Endodermal cell (in vitro differentiated cells): ENCODE data around the gene SLC9A3. TPM values are rescaled to one million over a fixed set of nuclear protein-coding genes. Genes with fewer than 3 reads are reported as not detected.
A peak's percentile ranks its signal among the peaks of the same experiment; 100 is the strongest.

ENCODE experiments used
- DNase-seq: peaks from one replicate; pipeline ENCODE4 v3.0.0-alpha.2; 2017
- H3K27ac ChIP-seq: 2 replicates; pipeline ENCODE4 v1.5.1; 2013; ENCODE audit warnings: mild to moderate bottlenecking, low read depth, low read length, moderate library complexity
- H3K27me3 ChIP-seq: 2 replicates; pipeline ENCODE4 v1.6.1; 2013; ENCODE audit warnings: mild to moderate bottlenecking, low read length, moderate library complexity; ENCODE audit not compliant: insufficient read depth, control insufficient read depth, poor library complexity, severe bottlenecking
- H3K36me3 ChIP-seq: 2 replicates; pipeline ENCODE4 v1.7.0; 2013; ENCODE audit warnings: mild to moderate bottlenecking, low read length, moderate library complexity; ENCODE audit not compliant: control insufficient read depth, insufficient read depth
- H3K4me1 ChIP-seq: one replicate; pipeline ENCODE4 v1.7.0; 2013; ENCODE audit warnings: low read length; ENCODE audit not compliant: control insufficient read depth, insufficient read depth
- H3K4me3 ChIP-seq: 2 replicates; pipeline ENCODE4 v1.5.1; 2013; ENCODE audit warnings: mild to moderate bottlenecking, low read length, moderate library complexity
- H3K9ac ChIP-seq: 2 replicates; pipeline ENCODE4 v1.6.1; 2013; ENCODE audit warnings: mild to moderate bottlenecking, low read length, moderate library complexity; ENCODE audit not compliant: poor library complexity, severe bottlenecking; ENCODE audit errors: extremely low read depth
- H3K9me3 ChIP-seq: 2 replicates; pipeline ENCODE4 v1.6.1; 2013; ENCODE audit warnings: mild to moderate bottlenecking, low read length, moderate library complexity; ENCODE audit not compliant: control insufficient read depth
- H3K27ac Mint-ChIP-seq: 2 replicates; pipeline ENCODE4 v1.8.0; 2020; ENCODE audit warnings: mixed read lengths
- H3K27me3 Mint-ChIP-seq: 2 replicates; pipeline ENCODE4 v1.8.0; 2021; ENCODE audit warnings: mild to moderate bottlenecking, mixed read lengths; ENCODE audit not compliant: insufficient read depth
- H3K36me3 Mint-ChIP-seq: 2 replicates; pipeline ENCODE4 v1.8.0; 2020; ENCODE audit warnings: low read depth, mixed read lengths
- H3K4me1 Mint-ChIP-seq: 2 replicates; pipeline ENCODE4 v1.8.0; 2020; ENCODE audit warnings: mixed read lengths
- H3K4me3 Mint-ChIP-seq: 2 replicates; pipeline ENCODE4 v1.8.0; 2020; ENCODE audit warnings: mild to moderate bottlenecking, moderate library complexity, mixed read lengths
- H3K9me3 Mint-ChIP-seq: 2 replicates; pipeline ENCODE4 v1.8.0; 2020; ENCODE audit warnings: mild to moderate bottlenecking, mixed read lengths
- CTCF ChIP-seq: fragments of 200-600 bp; sonication (generic); conservative IDR thresholded peaks from 2 replicates; pipeline ENCODE4 v1.5.0; 2021; ENCODE audit warnings: antibody characterized with exemption, mild to moderate bottlenecking
- WGBS, 2 experiments: methylation state at CpG; one replicate each; pipeline versions ENCODE4 v1.1.5 to v1.1.7; 2013; ENCODE audit warnings: missing lambda C conversion rate in 2 of 2, mixed read lengths in 1 of 2; ENCODE audit not compliant: insufficient coverage in 1 of 2, insufficient read length in 1 of 2; 5-methylcytosine and 5-hydroxymethylcytosine counted together
- total RNA-seq, 2 donors: library from RNA; stranded (reverse); fragmentation: NEBNext Ultra II Directional in 1 of 2; extraction: Animal tissue kit (Norgen Biotek cat#: 25700) in 1 of 2; gene quantifications; 2 replicates in 1 of 2; 3 replicates in 1 of 2; pipeline ENCODE4 v1.2.1, GENCODE V29; 2021

SLC9A3 gene
- total RNA-seq, 2 donors from 2014 or later = 1.3 to 1.5 TPM

- Histone ChIP-seq H3K36me3 (no peaks in the 10 kb centered on the region), H3K9me3 (no peaks in the 10 kb centered on the region), H3K27ac (no peak overlapping the region), H3K4me3 (no peak overlapping the region), H3K4me1 (no peaks in the 10 kb centered on the region), H3K9ac (no peak overlapping the region), H3K27me3 (no peaks in the 10 kb centered on the region)
- Mint-ChIP-seq H3K27me3 (peaks cover 6% of the 10 kb centered on the region), H3K27ac (no peak overlapping the region), H3K9me3 (no peaks in the 10 kb centered on the region), H3K4me3 (no peak overlapping the region), H3K36me3 (no peaks in the 10 kb centered on the region), H3K4me1 (peaks cover 2% of the 10 kb centered on the region)
- DNase-seq = peak; percentile 27
- 90% methylated on average over 20 to 26 of the region's 26 CpGs for WGBS, 2 experiments
- TF ChIP-seq CTCF = no peak
Measured at GRCh38 chr5:434443-435146, 89.7 kb downstream of the SLC9A3 start.

- H3K4me3 Mint-ChIP-seq = no peak overlapping the region
- no peak for TF ChIP-seq CTCF
- peaks cover 2% of the 10 kb centered on the region for H3K4me1 Mint-ChIP-seq
- DNase-seq = peak; percentile 38
- no peaks in the 10 kb centered on the region for H3K27me3 ChIP-seq
- H3K9me3 ChIP-seq = no peaks in the 10 kb centered on the region
- H3K4me1 ChIP-seq = no peaks in the 10 kb centered on the region
- no peaks in the 10 kb centered on the region for H3K9me3 Mint-ChIP-seq
- no peak overlapping the region for H3K4me3 ChIP-seq
- no peak overlapping the region for H3K9ac ChIP-seq
- no peak overlapping the region for H3K27ac ChIP-seq
- H3K36me3 Mint-ChIP-seq = no peaks in the 10 kb centered on the region
- H3K36me3 ChIP-seq = no peaks in the 10 kb centered on the region
- WGBS, 2 experiments = 84 to 92% methylated on average over 11 to 16 of the region's 16 CpGs
- no peak overlapping the region for H3K27ac Mint-ChIP-seq
- peaks cover 5% of the 10 kb centered on the region for H3K27me3 Mint-ChIP-seq
Measured at GRCh38 chr5:433836-434235, 90.4 kb downstream of the SLC9A3 start.

GRCh38 chr5:432928-433791, 91.1 kb downstream of the SLC9A3 start:
- Mint-ChIP-seq H3K27me3 (peaks cover 5% of the 10 kb centered on the region), H3K27ac (no peak overlapping the region), H3K36me3 (no peaks in the 10 kb centered on the region), H3K9me3 (no peaks in the 10 kb centered on the region), H3K4me3 (no peak overlapping the region), H3K4me1 (peaks cover 2% of the 10 kb centered on the region)
- Histone ChIP-seq H3K4me1 (no peaks in the 10 kb centered on the region), H3K4me3 (no peak overlapping the region), H3K36me3 (no peaks in the 10 kb centered on the region), H3K27ac (no peak overlapping the region), H3K9ac (no peak overlapping the region), H3K27me3 (no peaks in the 10 kb centered on the region), H3K9me3 (no peaks in the 10 kb centered on the region)
- peak; percentile 36 for DNase-seq
- WGBS, 2 experiments = 86 to 87% methylated on average over 9 to 23 of the region's 23 CpGs
- TF ChIP-seq CTCF = no peak
